ENCODE measurements around the gene P3H3.
A peak's percentile ranks its signal among the peaks of the same experiment; 100 is the strongest.

P3H3 gene

GRCh38 chr12:6827982-6828780 is at the start of gene P3H3:
Gene P3H3 (plus strand): TSS chr12:6828407. CDS start chr12:6828441, 34 bp downstream.
- peak; percentile 52 for DNase-seq (ENCODE audit: low read depth)

GRCh38 chr12:6778574-6779550 is 49.3 kb upstream of the P3H3 start:
- peak; percentile 88 for DNase-seq (ENCODE audit: low read depth)

GRCh38 chr12:6779708-6780432 is 48.3 kb upstream of the P3H3 start:
- no peak for DNase-seq (ENCODE audit: low read depth)

GRCh38 chr12:6780573-6780972 is 47.6 kb upstream of the P3H3 start:
- no peak for DNase-seq (ENCODE audit: low read depth)

GRCh38 chr12:6782119-6782518 is 46.1 kb upstream of the P3H3 start:
- DNase-seq (ENCODE audit: low read depth), result no peak

GRCh38 chr12:6782850-6783566 is 45.2 kb upstream of the P3H3 start:
- DNase-seq (ENCODE audit: low read depth), result no peak

GRCh38 chr12:6783828-6784227 is 44.4 kb upstream of the P3H3 start:
- DNase-seq (ENCODE audit: low read depth), result no peak

GRCh38 chr12:6784296-6784695 is 43.9 kb upstream of the P3H3 start:
- DNase-seq (ENCODE audit: low read depth), result no peak

GRCh38 chr12:6784761-6785160 is 43.4 kb upstream of the P3H3 start:
- no peak for DNase-seq (ENCODE audit: low read depth)

GRCh38 chr12:6786416-6787094 is 41.7 kb upstream of the P3H3 start:
- no peak for DNase-seq (ENCODE audit: low read depth)

GRCh38 chr12:6787309-6787708 is 40.9 kb upstream of the P3H3 start:
- DNase-seq (ENCODE audit: low read depth), result no peak

GRCh38 chr12:6788972-6789924 is 39.0 kb upstream of the P3H3 start, which contains the start of gene CD4:
Gene CD4 (plus strand): TSS chr12:6789528. CDS start chr12:6800139, 10,611 bp downstream.
- DNase-seq (ENCODE audit: low read depth), result no peak

- DNase-seq (ENCODE audit: low read depth), result no peak
Observed at GRCh38 chr12:6790496-6791150, 37.6 kb upstream of the P3H3 start.

- no peak for DNase-seq (ENCODE audit: low read depth)
Observed at GRCh38 chr12:6791931-6792520, 36.2 kb upstream of the P3H3 start.

- DNase-seq (ENCODE audit: low read depth), result no peak
Observed at GRCh38 chr12:6792522-6793201, 35.5 kb upstream of the P3H3 start.

- no peak for DNase-seq (ENCODE audit: low read depth)
Observed at GRCh38 chr12:6795088-6795487, 33.1 kb upstream of the P3H3 start.

GRCh38 chr12:6796576-6796975 is 31.6 kb upstream of the P3H3 start:
- DNase-seq (ENCODE audit: low read depth), result no peak

GRCh38 chr12:6799147-6799546 is 29.1 kb upstream of the P3H3 start:
- no peak for DNase-seq (ENCODE audit: low read depth)

Data from fibroblast of gingiva (primary cell).